Astrocyte (in vitro differentiated cells and primary cell): Measurements from ENCODE around the gene GALNT6. TPM values are rescaled to one million over a fixed set of nuclear protein-coding genes. Genes with fewer than 3 reads are reported as not detected.

Source experiments
- DNase-seq: peaks from one replicate; pipeline ENCODE4 v3.0.0-alpha.2; 2010; ENCODE audit warnings: low read depth
- FAIRE-seq: peaks from 2 replicates; lab custom pipeline; 2011; peaks lifted over from hg19 to GRCh38; lab: Jason Lieb, UNC
- H2AFZ ChIP-seq: 2 replicates; pipeline ENCODE4 v1.6.0; 2012; ENCODE audit warnings: low read depth, low read length, inconsistent platforms
- H3K27ac ChIP-seq: 2 replicates; pipeline ENCODE4 v1.5.1; 2011; ENCODE audit warnings: low read depth, low read length, inconsistent platforms
- H3K27me3 ChIP-seq: 2 replicates; pipeline ENCODE4 v1.6.0; 2011; ENCODE audit warnings: low read length, inconsistent platforms; ENCODE audit not compliant: insufficient read depth
- H3K36me3 ChIP-seq: 2 replicates; pipeline ENCODE4 v1.5.1; 2011; ENCODE audit warnings: low read length, inconsistent platforms; ENCODE audit not compliant: insufficient read depth
- H3K4me1 ChIP-seq: 2 replicates; pipeline ENCODE4 v1.5.1; 2011; ENCODE audit warnings: low read length, inconsistent platforms; ENCODE audit not compliant: insufficient read depth
- H3K4me2 ChIP-seq: 2 replicates; pipeline ENCODE4 v1.6.0; 2012; ENCODE audit warnings: low read length, inconsistent platforms
- H3K4me3 ChIP-seq: 2 replicates; pipeline ENCODE4 v1.5.1; 2011; ENCODE audit warnings: low read depth, mild to moderate bottlenecking, low read length, inconsistent platforms; ENCODE audit not compliant: insufficient read depth
- H3K79me2 ChIP-seq: 2 replicates; pipeline ENCODE4 v1.6.0; 2012; ENCODE audit warnings: mild to moderate bottlenecking, low read length, inconsistent platforms; ENCODE audit not compliant: insufficient read depth
- H3K9ac ChIP-seq: 2 replicates; pipeline ENCODE4 v1.6.0; 2012; ENCODE audit warnings: mild to moderate bottlenecking, low read length, inconsistent platforms
- H3K9me3 ChIP-seq: 2 replicates; pipeline ENCODE4 v1.5.1; 2012; ENCODE audit warnings: low read depth, mild to moderate bottlenecking, low read length, inconsistent platforms; ENCODE audit not compliant: insufficient read depth
- H4K20me1 ChIP-seq: 2 replicates; pipeline ENCODE4 v1.6.0; 2012; ENCODE audit warnings: low read length, inconsistent platforms; ENCODE audit not compliant: insufficient read depth
- H3K27ac Mint-ChIP-seq: one replicate; pipeline ENCODE4 v1.8.0; 2021; ENCODE audit warnings: mild to moderate bottlenecking, mixed read lengths; ENCODE audit not compliant: unreplicated experiment
- H3K27me3 Mint-ChIP-seq: one replicate; pipeline ENCODE4 v1.8.0; 2021; ENCODE audit warnings: low read depth, mixed read lengths; ENCODE audit not compliant: unreplicated experiment
- H3K36me3 Mint-ChIP-seq: one replicate; pipeline ENCODE4 v1.8.0; 2021; ENCODE audit warnings: low read depth, mixed read lengths; ENCODE audit not compliant: unreplicated experiment
- H3K4me1 Mint-ChIP-seq: one replicate; pipeline ENCODE4 v1.8.0; 2021; ENCODE audit warnings: low read depth, mixed read lengths; ENCODE audit not compliant: unreplicated experiment
- H3K4me3 Mint-ChIP-seq: one replicate; pipeline ENCODE4 v1.8.0; 2021; ENCODE audit warnings: mild to moderate bottlenecking, moderate library complexity, mixed read lengths; ENCODE audit not compliant: unreplicated experiment
- H3K9me3 Mint-ChIP-seq: one replicate; pipeline ENCODE4 v1.8.0; 2021; ENCODE audit warnings: mild to moderate bottlenecking, mixed read lengths; ENCODE audit not compliant: unreplicated experiment
- EZH2 ChIP-seq: IDR thresholded peaks from 2 replicates; pipeline ENCODE4 v1.6.1; 2012; ENCODE audit warnings: mild to moderate bottlenecking, low read length, inconsistent platforms; ENCODE audit not compliant: insufficient read depth
- total RNA-seq: library from RNA; stranded (reverse); gene quantifications from 2 replicates; pipeline ENCODE4 v1.2.1, GENCODE V29; 2021
- TF ChIP-seq, protein P1 (sequence below): IDR thresholded peaks from 2 replicates; pipeline ENCODE4 v1.5.1; 2011; ENCODE audit warnings: low read depth, mild to moderate bottlenecking, inconsistent platforms, low read length, moderate library complexity; ENCODE audit not compliant: insufficient read depth

Gene GALNT6
- total RNA-seq, 1 donor from 2014 or later: 13.8 TPM

DNA sequence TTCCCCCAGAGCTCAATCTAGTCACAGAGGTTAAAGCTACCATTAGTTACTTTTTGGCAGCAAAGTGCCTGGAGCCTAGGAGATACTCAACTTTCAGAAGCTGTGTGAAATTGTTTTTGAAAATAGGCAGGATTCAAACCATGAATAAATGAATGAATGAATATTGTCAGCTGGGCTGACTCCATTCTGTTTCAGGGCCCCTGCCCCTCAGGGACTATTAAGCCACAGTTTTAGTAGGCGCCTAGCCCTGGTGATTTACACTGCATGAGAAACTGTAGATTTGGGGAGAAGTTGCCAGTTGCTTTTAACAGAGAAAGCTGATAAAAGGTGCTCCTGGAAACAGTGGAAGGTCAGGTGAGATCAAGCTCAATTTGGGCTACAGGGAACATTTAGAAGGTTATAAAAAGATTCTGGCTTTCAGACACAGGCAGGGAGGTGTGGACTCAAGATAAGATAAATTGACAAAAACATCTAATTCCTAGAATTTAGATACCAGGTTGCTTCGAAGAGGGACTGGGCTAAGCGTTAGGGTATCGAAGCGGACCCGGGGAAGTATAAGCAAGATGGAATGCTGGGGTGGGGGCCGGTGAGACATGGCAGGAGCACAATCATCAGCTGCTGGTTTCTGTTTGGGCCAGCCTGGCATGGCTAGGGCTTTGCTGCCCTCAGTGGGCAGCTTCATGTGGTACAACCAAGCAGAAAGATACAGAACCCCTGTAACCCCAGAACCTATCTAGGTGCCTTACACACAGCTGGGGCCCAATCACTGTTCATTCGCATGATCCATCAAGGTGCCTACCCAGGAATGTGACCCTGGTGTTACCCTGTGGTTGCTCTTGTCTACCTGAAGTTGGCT lies 29.8 kb downstream of the GALNT6 start:
- DNase-seq (no peak), FAIRE-seq (no peak)
- no peaks in the 10 kb centered on the region for H3K4me1 Mint-ChIP-seq
- Histone ChIP-seq H3K27me3 (peaks cover 2% of the 10 kb centered on the region), H3K36me3 (peaks cover 2% of the 10 kb centered on the region), H3K4me1 (no peaks in the 10 kb centered on the region), H4K20me1 (no peaks in the 10 kb centered on the region), H2AFZ (no peak overlapping the region), H3K9me3 (no peaks in the 10 kb centered on the region), H3K4me3 (no peak overlapping the region), H3K9ac (no peak overlapping the region), H3K79me2 (no peaks in the 10 kb centered on the region), H3K27ac (no peak overlapping the region), H3K4me2 (no peak overlapping the region)
- TF ChIP-seq, protein P1, sequence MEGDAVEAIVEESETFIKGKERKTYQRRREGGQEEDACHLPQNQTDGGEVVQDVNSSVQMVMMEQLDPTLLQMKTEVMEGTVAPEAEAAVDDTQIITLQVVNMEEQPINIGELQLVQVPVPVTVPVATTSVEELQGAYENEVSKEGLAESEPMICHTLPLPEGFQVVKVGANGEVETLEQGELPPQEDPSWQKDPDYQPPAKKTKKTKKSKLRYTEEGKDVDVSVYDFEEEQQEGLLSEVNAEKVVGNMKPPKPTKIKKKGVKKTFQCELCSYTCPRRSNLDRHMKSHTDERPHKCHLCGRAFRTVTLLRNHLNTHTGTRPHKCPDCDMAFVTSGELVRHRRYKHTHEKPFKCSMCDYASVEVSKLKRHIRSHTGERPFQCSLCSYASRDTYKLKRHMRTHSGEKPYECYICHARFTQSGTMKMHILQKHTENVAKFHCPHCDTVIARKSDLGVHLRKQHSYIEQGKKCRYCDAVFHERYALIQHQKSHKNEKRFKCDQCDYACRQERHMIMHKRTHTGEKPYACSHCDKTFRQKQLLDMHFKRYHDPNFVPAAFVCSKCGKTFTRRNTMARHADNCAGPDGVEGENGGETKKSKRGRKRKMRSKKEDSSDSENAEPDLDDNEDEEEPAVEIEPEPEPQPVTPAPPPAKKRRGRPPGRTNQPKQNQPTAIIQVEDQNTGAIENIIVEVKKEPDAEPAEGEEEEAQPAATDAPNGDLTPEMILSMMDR: no peak
- no peak for TF ChIP-seq EZH2
- H3K9me3 Mint-ChIP-seq: no peaks in the 10 kb centered on the region
- no peak overlapping the region for H3K4me3 Mint-ChIP-seq
- H3K27ac Mint-ChIP-seq: no peak overlapping the region
- peaks cover 12% of the 10 kb centered on the region for H3K27me3 Mint-ChIP-seq
- H3K36me3 Mint-ChIP-seq: peaks cover 9% of the 10 kb centered on the region

DNA sequence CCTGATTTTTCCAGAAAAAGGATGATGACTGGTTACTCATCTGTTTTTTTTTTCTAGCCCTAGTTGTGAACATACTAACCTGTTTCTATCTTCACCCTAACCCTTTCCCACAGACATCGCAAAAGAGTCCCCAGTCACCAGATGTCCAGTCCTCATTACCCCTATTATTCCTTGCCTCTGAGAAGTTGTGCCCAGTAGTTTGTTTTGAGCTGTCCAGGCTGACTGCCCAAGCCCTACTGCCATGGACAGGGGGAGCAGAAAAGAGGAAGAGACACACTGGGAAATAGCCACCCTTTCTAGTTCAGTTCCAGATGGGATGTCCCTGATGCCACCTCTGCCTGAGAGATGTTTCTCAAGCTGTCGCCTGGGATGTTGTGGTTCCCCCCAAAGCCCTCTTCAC lies 30.9 kb downstream of the GALNT6 start:
- H3K27me3 Mint-ChIP-seq: peaks cover 9% of the 10 kb centered on the region
- peaks cover 5% of the 10 kb centered on the region for H3K36me3 Mint-ChIP-seq
- DNase-seq: no peak
- H3K9me3 ChIP-seq: no peaks in the 10 kb centered on the region
- H3K27ac Mint-ChIP-seq: no peak overlapping the region
- H2AFZ ChIP-seq: no peak overlapping the region
- no peak overlapping the region for H3K9ac ChIP-seq
- no peak for FAIRE-seq
- H3K4me2 ChIP-seq: no peak overlapping the region
- H3K4me1 Mint-ChIP-seq: no peaks in the 10 kb centered on the region
- H3K36me3 ChIP-seq: peaks cover 2% of the 10 kb centered on the region
- no peaks in the 10 kb centered on the region for H3K9me3 Mint-ChIP-seq
- peaks cover 2% of the 10 kb centered on the region for H3K27me3 ChIP-seq
- H3K79me2 ChIP-seq: no peaks in the 10 kb centered on the region
- TF ChIP-seq, protein P1: no peak
- no peak for TF ChIP-seq EZH2
- no peak overlapping the region for H3K4me3 ChIP-seq
- no peaks in the 10 kb centered on the region for H4K20me1 ChIP-seq
- H3K4me1 ChIP-seq: no peaks in the 10 kb centered on the region
- H3K4me3 Mint-ChIP-seq: no peak overlapping the region
- no peak overlapping the region for H3K27ac ChIP-seq

DNA sequence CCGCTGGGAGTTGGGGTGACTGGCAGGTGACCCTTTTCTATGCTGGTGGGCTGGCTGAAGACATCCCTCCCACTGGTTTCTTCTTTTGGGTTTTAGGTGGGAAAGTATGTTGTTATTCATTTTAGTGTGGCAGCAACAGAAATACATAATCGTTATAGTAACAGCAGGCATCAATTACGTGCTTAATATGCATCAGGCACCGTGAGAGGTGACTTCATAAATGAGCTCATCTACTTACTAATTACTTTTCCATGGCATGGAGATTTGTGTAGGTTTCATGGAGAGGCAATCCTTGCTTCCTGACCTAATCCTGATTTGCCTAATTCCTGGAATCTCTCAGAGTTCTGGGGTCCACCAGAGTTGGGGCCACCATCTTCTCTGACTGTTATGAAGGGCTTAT lies 31.4 kb downstream of the GALNT6 start:
- FAIRE-seq (no peak), DNase-seq (no peak)
- peaks cover 5% of the 10 kb centered on the region for H3K36me3 Mint-ChIP-seq
- no peaks in the 10 kb centered on the region for H4K20me1 ChIP-seq
- no peak for TF ChIP-seq EZH2
- TF ChIP-seq, protein P1: no peak
- peaks cover 2% of the 10 kb centered on the region for H3K27me3 ChIP-seq
- peak overlapping the region; percentile 35 for H3K4me3 Mint-ChIP-seq
- no peak overlapping the region for H3K27ac Mint-ChIP-seq
- no peaks in the 10 kb centered on the region for H3K9me3 Mint-ChIP-seq
- H3K27ac ChIP-seq: no peak overlapping the region
- H3K36me3 ChIP-seq: peaks cover 2% of the 10 kb centered on the region
- no peak overlapping the region for H3K4me3 ChIP-seq
- H3K9me3 ChIP-seq: no peaks in the 10 kb centered on the region
- no peak overlapping the region for H3K9ac ChIP-seq
- no peaks in the 10 kb centered on the region for H3K4me1 Mint-ChIP-seq
- no peak overlapping the region for H2AFZ ChIP-seq
- H3K4me1 ChIP-seq: no peaks in the 10 kb centered on the region
- H3K79me2 ChIP-seq: no peaks in the 10 kb centered on the region
- H3K4me2 ChIP-seq: no peak overlapping the region
- peaks cover 11% of the 10 kb centered on the region for H3K27me3 Mint-ChIP-seq
